IMR-90 (cell line): ENCODE results near the gene ACLY. TPM values are rescaled to one million over a fixed set of nuclear protein-coding genes. Genes with fewer than 3 reads are reported as not detected.
A peak's percentile ranks its signal among the peaks of the same experiment; 100 is the strongest.

Experiments used
- ATAC-seq: fragments of 200-7000 bp; cut with Tn5 transposase; 2 replicates; pipeline ENCODE4 v1.9.1; 2020; ENCODE audit warnings: low read depth, mild to moderate bottlenecking, moderate library complexity
- BruUV-seq: library from RNA; stranded (reverse); fragments of 400-500 nt; replicated peaks from 2 replicates; lab custom pipeline; 2021; lab: Mats Ljungman, UMichigan
- CTCF ChIA-PET: fragments of 300-600 bp; formaldehyde crosslinking; extraction: SDS; loops from one replicate; lab custom pipeline; 2021; ENCODE audit warnings: antibody characterized with exemption; lab: Yijun Ruan, JAX
- POLR2A ChIA-PET: fragments of 300-600 bp; sonication (Branson Sonifier 250); formaldehyde crosslinking; loops from one replicate; lab custom pipeline; 2022; ENCODE audit warnings: antibody characterized with exemption; ENCODE audit not compliant: unreplicated experiment; lab: Charles Lee
- DNase-seq: peaks from one replicate; pipeline ENCODE4 v3.0.0; 2013
- H2AFZ ChIP-seq: replicated peaks from 2 replicates; pipeline ENCODE3; 2013; ENCODE audit warnings: low read length, mild to moderate bottlenecking; ENCODE audit not compliant: poor library complexity
- H2AK5ac ChIP-seq: 2 replicates; pipeline ENCODE4 v1.6.1; 2013; ENCODE audit warnings: low read depth, low read length, inconsistent platforms
- H2AK9ac ChIP-seq: replicated peaks from 2 replicates; pipeline ENCODE3; 2013; ENCODE audit warnings: mild to moderate bottlenecking, low read depth, low read length, moderate library complexity; ENCODE audit not compliant: poor library complexity
- H2BK120ac ChIP-seq: 2 replicates; pipeline ENCODE4 v1.6.1; 2013; ENCODE audit warnings: low read depth, low read length, inconsistent platforms
- H2BK15ac ChIP-seq: 3 replicates; pipeline ENCODE4 v1.6.1; 2013; ENCODE audit warnings: low read depth, low read length, inconsistent platforms
- H2BK20ac ChIP-seq: 2 replicates; pipeline ENCODE4 v1.6.1; 2013; ENCODE audit warnings: low read depth, mild to moderate bottlenecking, inconsistent platforms, low read length, moderate library complexity
- H2BK5ac ChIP-seq: 2 replicates; pipeline ENCODE4 v1.6.1; 2013; ENCODE audit warnings: mild to moderate bottlenecking, low read depth, low read length, inconsistent platforms; ENCODE audit not compliant: poor library complexity, severe bottlenecking
- H3K14ac ChIP-seq: replicated peaks from 2 replicates; pipeline ENCODE4 v1.6.1; 2013; ENCODE audit warnings: low read depth, low read length, inconsistent platforms
- H3K18ac ChIP-seq: 2 replicates; pipeline ENCODE4 v1.6.1; 2013; ENCODE audit warnings: low read depth, low read length, control low read depth
- H3K23ac ChIP-seq: 2 replicates; pipeline ENCODE4 v1.6.1; 2013; ENCODE audit warnings: low read depth, low read length, inconsistent platforms
- H3K27ac ChIP-seq: 2 replicates; pipeline ENCODE4 v1.5.1; 2013; ENCODE audit warnings: mild to moderate bottlenecking, control low read depth, low read length; ENCODE audit not compliant: insufficient read depth
- H3K27me3 ChIP-seq: 2 replicates; pipeline ENCODE4 v1.6.1; 2013; ENCODE audit warnings: low read length; ENCODE audit not compliant: control insufficient read depth, insufficient read depth
- H3K36me3 ChIP-seq: 2 replicates; pipeline ENCODE4 v1.6.1; 2013; ENCODE audit warnings: low read length, mixed read lengths; ENCODE audit not compliant: control insufficient read depth, insufficient read depth
- H3K4ac ChIP-seq: 2 replicates; pipeline ENCODE4 v1.6.1; 2013; ENCODE audit warnings: low read depth, low read length, inconsistent platforms
- H3K4me1 ChIP-seq: 2 replicates; pipeline ENCODE4 v1.6.1; 2013; ENCODE audit warnings: low read length, mixed read lengths; ENCODE audit not compliant: control insufficient read depth, insufficient read depth
- H3K4me2 ChIP-seq: 2 replicates; pipeline ENCODE4 v1.6.1; 2013; ENCODE audit warnings: low read depth, mild to moderate bottlenecking, control low read depth, low read length, moderate library complexity
- H3K4me3 ChIP-seq: 2 replicates; pipeline ENCODE4 v1.5.1; 2013; ENCODE audit warnings: low read depth, mild to moderate bottlenecking, control low read depth, low read length, moderate library complexity; ENCODE audit not compliant: insufficient read depth
- H3K56ac ChIP-seq: 2 replicates; pipeline ENCODE4 v1.6.1; 2013; ENCODE audit warnings: low read length, inconsistent platforms; ENCODE audit not compliant: insufficient read depth; ENCODE audit errors: extremely low read depth
- H3K79me1 ChIP-seq, 2 experiments: 2 replicates each; pipeline ENCODE4 v1.6.1; 2013; ENCODE audit warnings: low read length in 2 of 2, inconsistent platforms in 1 of 2, low read depth in 1 of 2
- H3K9ac ChIP-seq: 2 replicates; pipeline ENCODE4 v1.6.1; 2013; ENCODE audit warnings: low read depth, low read length, control low read depth
- H3K9me1 ChIP-seq: 2 replicates; pipeline ENCODE4 v1.6.1; 2013; ENCODE audit warnings: low read length, inconsistent platforms; ENCODE audit not compliant: insufficient read depth
- H3K9me3 ChIP-seq: 2 replicates; pipeline ENCODE4 v1.6.1; 2013; ENCODE audit warnings: low read length; ENCODE audit not compliant: control insufficient read depth, insufficient read depth
- H4K20me1 ChIP-seq: 2 replicates; pipeline ENCODE4 v1.6.1; 2013; ENCODE audit warnings: low read length, inconsistent platforms; ENCODE audit not compliant: insufficient read depth
- H4K5ac ChIP-seq: 2 replicates; pipeline ENCODE4 v1.6.1; 2013; ENCODE audit warnings: mild to moderate bottlenecking, low read depth, low read length, control low read depth
- H4K8ac ChIP-seq, 2 experiments: 2 replicates each; pipeline ENCODE4 v1.6.1; 2013; ENCODE audit warnings: low read depth in 2 of 2, low read length in 2 of 2, control low read depth in 1 of 2, inconsistent platforms in 1 of 2
- H4K91ac ChIP-seq: 2 replicates; pipeline ENCODE4 v1.6.1; 2013; ENCODE audit warnings: low read depth, low read length, inconsistent platforms; ENCODE audit not compliant: insufficient read depth
- BHLHE40 ChIP-seq: fragments of 150-350 bp; IDR thresholded peaks from 2 replicates; pipeline ENCODE4 v1.6.1; 2016; ENCODE audit warnings: mild to moderate bottlenecking, low read depth, low read length
- CEBPB ChIP-seq: IDR thresholded peaks from 2 replicates; pipeline ENCODE4 v1.6.1; 2012; ENCODE audit warnings: low read depth, low read length, improper control_type of control experiment
- CHD1 ChIP-seq: IDR thresholded peaks from 2 replicates; pipeline ENCODE4 v1.6.1; 2012; ENCODE audit warnings: low read depth, low read length, improper control_type of control experiment
- CTCF ChIP-seq: conservative IDR thresholded peaks from 2 replicates; pipeline ENCODE4 v1.5.1; 2012; ENCODE audit warnings: mild to moderate bottlenecking, low read depth, low read length, improper control_type of control experiment
- ELK1 ChIP-seq: fragments of 150-350 bp; IDR thresholded peaks from 2 replicates; pipeline ENCODE4 v1.6.1; 2016; ENCODE audit warnings: low read depth, mild to moderate bottlenecking, low read length, moderate library complexity, borderline replicate concordance
- FOS ChIP-seq: fragments of 150-350 bp; IDR thresholded peaks from 2 replicates; pipeline ENCODE4 v1.6.1; 2016; ENCODE audit warnings: low read depth, low read length
- MAFK ChIP-seq: IDR thresholded peaks from 2 replicates; pipeline ENCODE4 v1.6.1; 2012; ENCODE audit warnings: low read depth, low read length, improper control_type of control experiment
- MAZ ChIP-seq: IDR thresholded peaks from 2 replicates; pipeline ENCODE4 v1.6.1; 2012; ENCODE audit warnings: low read depth, mild to moderate bottlenecking, low read length, improper control_type of control experiment, moderate library complexity, borderline replicate concordance
- MXI1 ChIP-seq: IDR thresholded peaks from 2 replicates; pipeline ENCODE4 v1.6.1; 2012; ENCODE audit warnings: low read depth, mild to moderate bottlenecking, low read length, moderate library complexity, borderline replicate concordance
- NFE2L2 ChIP-seq: fragments of 150-350 bp; IDR thresholded peaks from 2 replicates; pipeline ENCODE4 v1.6.1; 2016; ENCODE audit warnings: low read depth, mild to moderate bottlenecking, low read length
- POLR2A ChIP-seq: IDR thresholded peaks from 2 replicates; pipeline ENCODE4 v1.6.1; 2012; ENCODE audit warnings: mild to moderate bottlenecking, low read depth, low read length
- RAD21 ChIP-seq: IDR thresholded peaks from 2 replicates; pipeline ENCODE4 v1.6.1; 2012; ENCODE audit warnings: low read length, improper control_type of control experiment
- RCOR1 ChIP-seq: IDR thresholded peaks from 2 replicates; pipeline ENCODE4 v1.6.1; 2012; ENCODE audit warnings: mild to moderate bottlenecking, low read length, improper control_type of control experiment; ENCODE audit not compliant: insufficient replicate concordance
- RFX5 ChIP-seq: IDR thresholded peaks from 2 replicates; pipeline ENCODE4 v1.8.0; 2012; ENCODE audit warnings: low read depth, mild to moderate bottlenecking, low read length, moderate library complexity
- SMC3 ChIP-seq: fragments of 150-350 bp; IDR thresholded peaks from 2 replicates; pipeline ENCODE4 v1.6.1; 2016; ENCODE audit warnings: low read depth, mild to moderate bottlenecking, antibody characterized with exemption, low read length, moderate library complexity
- USF2 ChIP-seq: fragments of 150-350 bp; IDR thresholded peaks from 2 replicates; pipeline ENCODE4 v1.6.1; 2017; ENCODE audit warnings: mild to moderate bottlenecking, antibody characterized with exemption, low read length, low read depth
- WGBS, 2 experiments: methylation state at CpG; one replicate each; pipeline versions ENCODE4 v1.1.5 to v1.1.7; 2013; ENCODE audit warnings: missing lambda C conversion rate in 2 of 2; ENCODE audit not compliant: insufficient read length in 1 of 2; ENCODE audit errors: extremely low coverage in 2 of 2; 5-methylcytosine and 5-hydroxymethylcytosine counted together
- dilution Hi-C: fragments of 300-500 bp; cut with HindIII; formaldehyde crosslinking; loops from one replicate; pipeline ENCODE4 v1.14.3; 2018; ENCODE audit warnings: low sequenced_read_pairs; ENCODE audit not compliant: unreplicated experiment
- in situ Hi-C: fragments of 300-500 bp; cut with MboI; formaldehyde crosslinking; loops from 3 replicates; pipeline ENCODE4 v1.14.3; 2019; ENCODE audit warnings: low sequenced_read_pairs, inconsistent platforms, mixed read lengths
- intact Hi-C: fragments of 100-400 bp; cut with micrococcal nuclease; formaldehyde crosslinking; loops from 2 replicates; pipeline ENCODE4 v1.10.0; 2022
- polyA plus RNA-seq, 3 experiments: library from polyadenylated mRNA; depleted of rRNA; stranded (reverse); fragments of >200 nt; gene quantifications; 2 replicates each; pipeline ENCODE4 v1.2.3, GENCODE V29; 2012; ENCODE audit warnings: low replicate concordance in 1 of 3
- total RNA-seq: library from RNA; depleted of rRNA; stranded (reverse); fragments of >200 nt; gene quantifications from 2 replicates; pipeline ENCODE4 v1.2.3, GENCODE V29; 2012

The ACLY gene
- total and polyA plus RNA-seq, 2 of the 4 experiments (the other 2 are of a cell fraction): 167 to 230 TPM

GRCh38 chr17:41962111-41962510 is 43.4 kb upstream of the ACLY start:
- Histone ChIP-seq H4K5ac (no peak overlapping the region), H2AK9ac (peak overlapping the region; percentile 13), H3K4ac (no peak overlapping the region), H3K36me3 (no peaks in the 10 kb centered on the region), H2BK5ac (no peak overlapping the region), H3K27ac (no peak overlapping the region), H2BK120ac (no peak overlapping the region), H3K79me1 (peaks cover 0 to 9% of the 10 kb centered on the region in 2 experiments; a peak in 2 of 4 replicates), H4K91ac (no peak overlapping the region), H3K14ac (no peak overlapping the region), H2BK15ac (no peak overlapping the region), H2AK5ac (no peak overlapping the region), H3K4me2 (no peak overlapping the region), H4K8ac (no peak overlapping the region), H3K18ac (no peak overlapping the region), H3K9me1 (0 out of 2 replicates have a peak, but pooled peaks cover 5% of the 10 kb centered on the region), H3K9me3 (no peaks in the 10 kb centered on the region), H3K4me3 (no peak overlapping the region), H3K4me1 (peaks cover 18% of the 10 kb centered on the region), H3K9ac (no peak overlapping the region), H3K23ac (no peak overlapping the region), H3K27me3 (no peaks in the 10 kb centered on the region), H2AFZ (no peak overlapping the region), H2BK20ac (no peak overlapping the region), H3K56ac (no peak overlapping the region), H4K20me1 (no peaks in the 10 kb centered on the region)
- CTCF ChIA-PET: interaction anchor here (0.8 to 1.6 kb wide), 2 partner anchors 58 to 152 kb away, joined by 3 to 5 read pairs; partner anchors contain the start of gene NKIRAS2
- in situ Hi-C loops (loop anchor here (10.0 kb wide), 1 partner anchor 227 kb away; the partner anchor contains the start of gene HAP1), dilution Hi-C loops (no loop called here), intact Hi-C loops (loop anchor here (2.0 to 5.0 kb wide), 2 partner anchors 139 to 565 kb away; no protein-coding TSS in a partner anchor)
- WGBS, 2 experiments: no CpG with 5 or more reads among the region's 5 CpGs
- BruUV-seq: no TSS peak
- no peak for DNase-seq
- TF ChIP-seq MAFK: no peak
- no peak for TF ChIP-seq BHLHE40
- TF ChIP-seq ELK1: no peak
- no peak for TF ChIP-seq USF2
- no peak for TF ChIP-seq FOS
- no peak for TF ChIP-seq CHD1
- no peak for TF ChIP-seq POLR2A
- no peak for TF ChIP-seq CTCF
- TF ChIP-seq RCOR1: no peak
- no peak for TF ChIP-seq SMC3
- TF ChIP-seq RAD21: no peak
- no peak for TF ChIP-seq CEBPB
- TF ChIP-seq NFE2L2: no peak
- TF ChIP-seq MXI1: no peak
- TF ChIP-seq RFX5: no peak
- no peak for TF ChIP-seq MAZ
- ATAC-seq: no peak
- POLR2A ChIA-PET: no interaction called here
